Measurements from ENCODE around the gene GXYLT1. TPM values are rescaled to one million over a fixed set of nuclear protein-coding genes. Genes with fewer than 3 reads are reported as not detected.
"Not testable (repeated sequence)": the region's sequence is repeated elsewhere in the genome, so short reads cannot be mapped to it uniquely, and the experiment has no call there.

The GXYLT1 gene
- polyA plus RNA-seq, 1 of the 3 experiments (the other 2 are of a cell fraction), result 5.0 TPM

- no peak for TF ChIP-seq TCF12 (IDR thresholded peaks at IDR 0.05)
- TF ChIP-seq FOSL2 (IDR thresholded peaks at IDR 0.05; ENCODE audit: borderline replicate concordance, low read depth), result no peak
- TF ChIP-seq TEAD4 (IDR thresholded peaks at IDR 0.05; ENCODE audit: borderline replicate concordance, insufficient read depth), result no peak
Measured at GRCh38 chr12:42109031-42109430, 35.6 kb downstream of the GXYLT1 start (continued).

DNA sequence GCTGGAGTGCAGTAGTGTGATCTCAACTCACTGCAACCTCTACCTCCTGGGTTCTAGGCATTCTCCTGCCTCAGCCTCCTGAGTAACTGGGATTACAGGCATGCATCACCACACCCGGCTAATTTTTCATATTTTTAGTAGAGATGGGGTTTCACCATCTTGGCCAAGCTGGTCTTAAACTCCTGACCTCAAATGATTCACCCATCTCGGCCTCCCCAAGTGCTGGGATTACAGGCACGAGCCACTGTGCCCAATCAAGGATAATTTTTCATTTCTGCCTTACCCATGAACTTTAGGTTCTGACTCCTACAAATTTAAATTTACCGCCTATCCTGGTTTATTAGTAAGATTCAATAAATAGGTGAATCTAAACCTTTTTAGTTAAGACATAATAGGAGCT, 37.9 kb downstream of the GXYLT1 start:
- WGBS (ENCODE audit: low lambda C conversion rate), result 92% methylated on average over 4 of the region's 4 CpGs
- DNase-seq; H3K4me2 ChIP-seq; H3K9me2 ChIP-seq; H3K27me3 ChIP-seq (ENCODE audit: insufficient read depth); H2AFZ ChIP-seq (ENCODE audit: low read depth); H3K4me3 ChIP-seq (ENCODE audit: low read depth in 2 of 2, low read length in 1 of 2); H3K27ac ChIP-seq (ENCODE audit: low read depth in 2 of 2, low read length in 1 of 2); H4K20me1 ChIP-seq (ENCODE audit: insufficient read depth); H3K9ac ChIP-seq; H3K9me3 ChIP-seq; POLR2A ChIA-PET; H3K4me1 ChIP-seq (ENCODE audit: control insufficient read depth in 1 of 2, insufficient read depth in 2 of 2, low read depth in 1 of 2, low read length in 1 of 2); H3K79me2 ChIP-seq (ENCODE audit: insufficient read depth): not testable (repeated sequence)
- peaks cover 15% of the 10 kb centered on the region for H3F3A ChIP-seq (replicated peaks; ENCODE audit: insufficient read depth)
- peaks cover 10 to 20% of the 10 kb centered on the region in 2 experiments for H3K36me3 ChIP-seq (replicated peaks in 1 of 2; ENCODE audit: control insufficient read depth in 1 of 2, insufficient read depth in 2 of 2, low read length in 1 of 2)
- CTCF ChIA-PET, result interaction anchor here (0.5 kb wide), 1 partner anchor 10 kb away, joined by 3 read pairs; no protein-coding TSS in a partner anchor

DNA sequence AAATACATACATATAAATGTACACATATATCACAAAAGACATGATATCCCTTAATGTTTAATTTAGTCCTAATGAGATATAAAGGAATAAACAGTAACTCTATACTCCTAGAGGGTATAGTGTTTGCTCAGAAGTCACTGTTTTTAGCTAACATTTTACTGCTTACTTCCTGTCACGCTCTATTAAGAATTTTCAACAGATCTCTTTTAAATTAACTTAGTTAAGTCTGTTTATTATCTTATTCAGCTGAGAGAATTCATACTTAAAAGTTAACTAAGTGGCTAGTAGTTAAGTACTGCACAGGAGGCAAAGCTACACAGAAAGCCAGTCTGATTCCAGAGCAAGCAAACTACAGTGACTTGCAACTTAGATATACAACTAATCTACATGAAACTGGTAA, 39.9 kb downstream of the GXYLT1 start:
- no peaks in the 10 kb centered on the region; the same call in 1 of the 2 replicates for H3K79me2 ChIP-seq (ENCODE audit: insufficient read depth)
- no peaks in the 10 kb centered on the region for H3K9me2 ChIP-seq
- no peak for TF ChIP-seq CHD2 (IDR thresholded peaks at IDR 0.05; ENCODE audit: low read length, partially characterized antibody)
- TF ChIP-seq FOXJ3 (CRISPR knock-in tag; IDR thresholded peaks at IDR 0.05), result no peak
- TF ChIP-seq RFX5 (IDR thresholded peaks at IDR 0.05; ENCODE audit: low read length), result no peak
- no peak for TF ChIP-seq MXI1 (IDR thresholded peaks at IDR 0.05; ENCODE audit: low read depth, low read length)
- H3K4me1 ChIP-seq (ENCODE audit: control insufficient read depth in 1 of 2, insufficient read depth in 2 of 2, low read depth in 1 of 2, low read length in 1 of 2), result no peaks in the 10 kb centered on the region; a peak in 2 of 4 replicates
- H3K9ac ChIP-seq, result no peak overlapping the region
- POLR2A ChIA-PET, result no interaction called here
- no peaks in the 10 kb centered on the region for H3K27me3 ChIP-seq (ENCODE audit: insufficient read depth)
- H3K27ac ChIP-seq (ENCODE audit: low read depth in 2 of 2, low read length in 1 of 2), result no peak overlapping the region; a peak in 1 of 4 replicates
- no peak overlapping the region for H2AFZ ChIP-seq (ENCODE audit: low read depth)
- H3K4me2 ChIP-seq, result no peak overlapping the region
- H3F3A ChIP-seq (replicated peaks; ENCODE audit: insufficient read depth), result peaks cover 15% of the 10 kb centered on the region
- H4K20me1 ChIP-seq (ENCODE audit: insufficient read depth), result no peaks in the 10 kb centered on the region
- WGBS (ENCODE audit: low lambda C conversion rate), result 93% methylated on average over 1 of the region's 1 CpG
- no peak for DNase-seq
- H3K4me3 ChIP-seq (ENCODE audit: low read depth in 2 of 2, low read length in 1 of 2), result no peak overlapping the region
- CTCF ChIA-PET, result interaction anchor here (0.6 to 1.4 kb wide), 2 partner anchors 12 to 226 kb away, joined by 3 to 4 read pairs; no protein-coding TSS in a partner anchor
- no peaks in the 10 kb centered on the region for H3K9me3 ChIP-seq
- peaks cover 10 to 20% of the 10 kb centered on the region in 2 experiments for H3K36me3 ChIP-seq (replicated peaks in 1 of 2; ENCODE audit: control insufficient read depth in 1 of 2, insufficient read depth in 2 of 2, low read length in 1 of 2)

GRCh38 chr12:42104087-42104486, 40.6 kb downstream of the GXYLT1 start:
- Histone ChIP-seq H3K4me1 (ENCODE audit: control insufficient read depth in 1 of 2, insufficient read depth in 2 of 2, low read depth in 1 of 2, low read length in 1 of 2) (no peaks in the 10 kb centered on the region; a peak in 2 of 4 replicates), H3K9me2 (no peaks in the 10 kb centered on the region), H3K9ac (no peak overlapping the region), H4K20me1 (ENCODE audit: insufficient read depth) (no peaks in the 10 kb centered on the region), H3K27me3 (ENCODE audit: insufficient read depth) (no peaks in the 10 kb centered on the region), H3K36me3 (replicated peaks in 1 of 2; ENCODE audit: control insufficient read depth in 1 of 2, insufficient read depth in 2 of 2, low read length in 1 of 2) (peaks cover 10 to 15% of the 10 kb centered on the region in 2 experiments), H3K4me3 (ENCODE audit: low read depth in 2 of 2, low read length in 1 of 2) (no peak overlapping the region), H3K4me2 (no peak overlapping the region), H3K27ac (ENCODE audit: low read depth in 2 of 2, low read length in 1 of 2) (no peak overlapping the region), H3K9me3 (no peaks in the 10 kb centered on the region), H2AFZ (ENCODE audit: low read depth) (no peak overlapping the region), H3K79me2 (ENCODE audit: insufficient read depth) (no peaks in the 10 kb centered on the region), H3F3A (replicated peaks; ENCODE audit: insufficient read depth) (peaks cover 15% of the 10 kb centered on the region)
- ChIA-PET POLR2A (no interaction called here), CTCF (interaction anchor here (0.6 to 1.4 kb wide), 3 partner anchors 11 to 820 kb away, joined by 3 to 4 read pairs (median 3); no protein-coding TSS in a partner anchor)
- TF ChIP-seq RAD21 (IDR thresholded peaks at IDR 0.05; ENCODE audit: low read length), result peak; percentile 48
- TF ChIP-seq CTCF (IDR thresholded peaks at IDR 0.05), result peak; percentile 67
- TF ChIP-seq TCF12 (IDR thresholded peaks at IDR 0.05), result no peak
- no peak for TF ChIP-seq TEAD4 (IDR thresholded peaks at IDR 0.05; ENCODE audit: borderline replicate concordance, insufficient read depth)
- TF ChIP-seq PBX3 (IDR thresholded peaks at IDR 0.05), result no peak
- no peak for DNase-seq
